ENCODE measurements around the gene ACSM6.

GRCh38 chr10:95240811-95241210, 46.8 kb downstream of the ACSM6 start:
- TF ChIP-seq CTCF (IDR thresholded peaks at IDR 0.05) (no peak), POLR2A (IDR thresholded peaks at IDR 0.05) (no peak)

Measured in breast epithelium (tissue), 3 donors.